H9 (cell line): ENCODE results near the gene KIF26B. TPM values are rescaled to one million over a fixed set of nuclear protein-coding genes. Genes with fewer than 3 reads are reported as not detected.

ENCODE experiments used
- DNase-seq: peaks from one replicate; pipeline ENCODE4 v3.0.0-alpha.2; 2017
- H2AFZ ChIP-seq: one replicate; pipeline ENCODE4 v1.6.1; 2013; ENCODE audit warnings: mild to moderate bottlenecking, low read length, control low read depth, moderate library complexity
- H2AK5ac ChIP-seq: 2 replicates; pipeline ENCODE4 v1.6.1; 2013; ENCODE audit warnings: low read length, control low read depth, mixed read lengths; ENCODE audit not compliant: insufficient read length
- H2BK120ac ChIP-seq: one replicate; pipeline ENCODE4 v1.6.1; 2013; ENCODE audit warnings: low read depth, mild to moderate bottlenecking, low read length, control low read depth, inconsistent platforms; ENCODE audit not compliant: poor library complexity, severe bottlenecking
- H2BK12ac ChIP-seq: 2 replicates; pipeline ENCODE4 v1.6.1; 2013; ENCODE audit warnings: low read length, control low read depth, mixed read lengths, low read depth; ENCODE audit not compliant: insufficient read length
- H2BK15ac ChIP-seq: 2 replicates; pipeline ENCODE4 v1.6.1; 2013; ENCODE audit warnings: low read depth, low read length, control low read depth
- H2BK20ac ChIP-seq: one replicate; pipeline ENCODE4 v1.6.1; 2013; ENCODE audit warnings: low read depth, mild to moderate bottlenecking, low read length, control low read depth, inconsistent platforms; ENCODE audit not compliant: poor library complexity, severe bottlenecking
- H2BK5ac ChIP-seq: 2 replicates; pipeline ENCODE4 v1.6.1; 2013; ENCODE audit warnings: low read length, control low read depth, mixed read lengths; ENCODE audit not compliant: insufficient read length
- H3K14ac ChIP-seq: 2 replicates; pipeline ENCODE4 v1.6.1; 2013; ENCODE audit warnings: low read length, control low read depth; ENCODE audit not compliant: insufficient read depth
- H3K18ac ChIP-seq: 2 replicates; pipeline ENCODE4 v1.6.1; 2013; ENCODE audit warnings: low read depth, mild to moderate bottlenecking, mixed read lengths, low read length, control low read depth; ENCODE audit not compliant: insufficient read length
- H3K23ac ChIP-seq: 2 replicates; pipeline ENCODE4 v1.6.1; 2013; ENCODE audit warnings: low read length, control low read depth, mixed read lengths, low read depth; ENCODE audit not compliant: insufficient read length
- H3K23me2 ChIP-seq: 2 replicates; pipeline ENCODE4 v1.6.1; 2013; ENCODE audit warnings: low read depth, mild to moderate bottlenecking, mixed read lengths, low read length, control low read depth; ENCODE audit not compliant: insufficient read length, poor library complexity, severe bottlenecking
- H3K27ac ChIP-seq: 2 replicates; pipeline ENCODE4 v1.5.1; 2013; ENCODE audit warnings: low read length, control low read depth, mixed read lengths, low read depth; ENCODE audit not compliant: insufficient read length
- H3K27me3 ChIP-seq: 2 replicates; pipeline ENCODE4 v1.6.1; 2013; ENCODE audit warnings: low read length, control low read depth, inconsistent platforms; ENCODE audit not compliant: insufficient read depth
- H3K4ac ChIP-seq: 2 replicates; pipeline ENCODE4 v1.6.1; 2013; ENCODE audit warnings: low read depth, mild to moderate bottlenecking, control low read depth, inconsistent platforms, low read length, moderate library complexity
- H3K4me1 ChIP-seq: 2 replicates; pipeline ENCODE4 v1.6.1; 2013; ENCODE audit warnings: low read length, control low read depth, inconsistent platforms; ENCODE audit not compliant: insufficient read depth
- H3K4me2 ChIP-seq: 2 replicates; pipeline ENCODE4 v1.6.1; 2013; ENCODE audit warnings: low read length, control low read depth, mixed read lengths; ENCODE audit not compliant: insufficient read length, insufficient read depth
- H3K56ac ChIP-seq: 2 replicates; pipeline ENCODE4 v1.6.1; 2013; ENCODE audit warnings: low read depth, mild to moderate bottlenecking, mixed read lengths, low read length, control low read depth; ENCODE audit not compliant: insufficient read length
- H3K79me1 ChIP-seq: 2 replicates; pipeline ENCODE4 v1.6.1; 2013; ENCODE audit warnings: low read depth, mild to moderate bottlenecking, moderate library complexity, low read length, control low read depth, inconsistent platforms; ENCODE audit not compliant: insufficient read depth, poor library complexity, severe bottlenecking
- H3K79me2 ChIP-seq: 2 replicates; pipeline ENCODE4 v1.6.1; 2013; ENCODE audit warnings: low read length, control low read depth, inconsistent platforms; ENCODE audit not compliant: insufficient read depth
- H3K9ac ChIP-seq: 2 replicates; pipeline ENCODE4 v1.6.1; 2013; ENCODE audit warnings: low read length, control low read depth, mixed read lengths; ENCODE audit not compliant: insufficient read length; ENCODE audit errors: extremely low read depth
- H3K9me3 ChIP-seq: one replicate; pipeline ENCODE4 v1.6.1; 2013; ENCODE audit warnings: low read depth, low read length, inconsistent platforms; ENCODE audit not compliant: control insufficient read depth
- H3T11ph ChIP-seq: one replicate; pipeline ENCODE4 v1.6.1; 2013; ENCODE audit warnings: mild to moderate bottlenecking, low read length, control low read depth, inconsistent platforms
- H4K20me1 ChIP-seq: one replicate; pipeline ENCODE4 v1.6.1; 2013; ENCODE audit not compliant: control insufficient read depth, insufficient read length, insufficient read depth
- H4K5ac ChIP-seq: 2 replicates; pipeline ENCODE4 v1.6.1; 2013; ENCODE audit warnings: low read depth, mild to moderate bottlenecking, mixed read lengths, low read length, control low read depth; ENCODE audit not compliant: insufficient read length
- H4K8ac ChIP-seq: replicated peaks from 2 replicates; pipeline ENCODE4 v1.6.1; 2013; ENCODE audit warnings: low read length, control low read depth, mixed read lengths, low read depth; ENCODE audit not compliant: insufficient read length
- H4K91ac ChIP-seq: 2 replicates; pipeline ENCODE4 v1.6.1; 2013; ENCODE audit warnings: low read depth, mild to moderate bottlenecking, moderate library complexity, mixed read lengths, low read length, control low read depth; ENCODE audit not compliant: insufficient read length
- H3K27ac Mint-ChIP-seq, 3 experiments: 2 replicates in 2 of 3; 3 replicates in 1 of 3; pipeline ENCODE4 v1.8.0; 2020 to 2021; ENCODE audit warnings: mixed read lengths in 3 of 3, mild to moderate bottlenecking in 1 of 3, moderate library complexity in 1 of 3
- H3K27me3 Mint-ChIP-seq: 2 replicates; pipeline ENCODE4 v1.8.0; 2021; ENCODE audit warnings: low read depth, mild to moderate bottlenecking, moderate library complexity, mixed read lengths
- H3K36me3 Mint-ChIP-seq, 3 experiments: 2 replicates in 2 of 3; 3 replicates in 1 of 3; pipeline ENCODE4 v1.8.0; 2020 to 2021; ENCODE audit warnings: low read depth in 3 of 3, mixed read lengths in 3 of 3; ENCODE audit not compliant: insufficient read depth in 1 of 3
- H3K4me1 Mint-ChIP-seq, 2 experiments: 2 replicates each; pipeline ENCODE4 v1.8.0; 2020; ENCODE audit warnings: mixed read lengths in 2 of 2
- H3K4me3 Mint-ChIP-seq, 2 experiments: 2 replicates in 1 of 2; 3 replicates in 1 of 2; pipeline ENCODE4 v1.8.0; 2020 to 2021; ENCODE audit warnings: mild to moderate bottlenecking in 2 of 2, mixed read lengths in 2 of 2, moderate library complexity in 1 of 2
- H3K9me3 Mint-ChIP-seq, 2 experiments: 2 replicates in 1 of 2; 3 replicates in 1 of 2; pipeline ENCODE4 v1.8.0; 2020; ENCODE audit warnings: mild to moderate bottlenecking in 2 of 2, mixed read lengths in 2 of 2, moderate library complexity in 1 of 2
- CTCF ChIP-seq: fragments of 200-600 bp; sonication (generic); conservative IDR thresholded peaks from 3 replicates; pipeline ENCODE4 v1.8.0; 2021; ENCODE audit warnings: antibody characterized with exemption, mild to moderate bottlenecking
- WGBS: extraction: QIAGEN DNeasy Blood & Tissue Kit; methylation state at CpG from one replicate; pipeline ENCODE4 v1.1.7; 2013; ENCODE audit warnings: missing lambda C conversion rate, low lambda C conversion rate, mixed read lengths; ENCODE audit not compliant: insufficient read length; ENCODE audit errors: extremely low coverage; 5-methylcytosine and 5-hydroxymethylcytosine counted together
- total RNA-seq: library from RNA; stranded (reverse); gene quantifications from 2 replicates; pipeline ENCODE4 v1.2.1, GENCODE V29; 2021

Gene KIF26B
- total RNA-seq, 1 experiment from 2014 or later = 0.13 TPM

- peak; percentile 76 for DNase-seq
- H3K79me1 ChIP-seq = no peaks in the 10 kb centered on the region
- no peak overlapping the region; the same call in 1 of the 2 replicates for H3K14ac ChIP-seq
- H3K27ac ChIP-seq = no peak overlapping the region
- H3K79me2 ChIP-seq = no peaks in the 10 kb centered on the region
- H2BK20ac ChIP-seq = no peak overlapping the region
- H2BK120ac ChIP-seq = no peak overlapping the region
- WGBS = no CpG with 5 or more reads among the region's 29 CpGs
- H3T11ph ChIP-seq = no peak overlapping the region
- H4K5ac ChIP-seq = no peak overlapping the region
- H3K23me2 ChIP-seq = peaks cover 24% of the 10 kb centered on the region
- no peak overlapping the region for H4K91ac ChIP-seq
- H2AFZ ChIP-seq = no peak overlapping the region
- H3K27ac Mint-ChIP-seq = no peak overlapping the region
- H2AK5ac ChIP-seq = no peak overlapping the region
- H3K4me1 ChIP-seq = no peaks in the 10 kb centered on the region
- peaks cover 23% of the 10 kb centered on the region; the same call in 1 of the 2 replicates for H3K27me3 ChIP-seq
- H3K4me1 Mint-ChIP-seq = peaks cover 14 to 23% of the 10 kb centered on the region in 2 experiments
- peak overlapping the region; percentile 61 to 83 for H3K4me3 Mint-ChIP-seq
- H3K18ac ChIP-seq = no peak overlapping the region
- H3K9me3 Mint-ChIP-seq = no peaks in the 10 kb centered on the region; a peak in 1 of 5 replicates
- H2BK5ac ChIP-seq = no peak overlapping the region
- H4K8ac ChIP-seq = no peak overlapping the region
- H3K27me3 Mint-ChIP-seq = peaks cover 78% of the 10 kb centered on the region
- TF ChIP-seq CTCF = peak; percentile 91; the same call in 2 of the 3 replicates
- H3K4ac ChIP-seq = no peak overlapping the region
- peak overlapping the region; percentile 81 for H3K4me2 ChIP-seq
- H3K23ac ChIP-seq = no peak overlapping the region
- H3K56ac ChIP-seq = no peak overlapping the region
- no peaks in the 10 kb centered on the region for H3K9me3 ChIP-seq
- no peak overlapping the region for H2BK12ac ChIP-seq
- no peaks in the 10 kb centered on the region for H4K20me1 ChIP-seq
- H2BK15ac ChIP-seq = no peak overlapping the region
- H3K9ac ChIP-seq = no peak overlapping the region
- H3K36me3 Mint-ChIP-seq = no peaks in the 10 kb centered on the region
Measured at GRCh38 chr1:245153081-245153551, 1.7 kb upstream of the KIF26B start.
